PC-9 (cell line): ENCODE measurements around the gene MMD. TPM values are rescaled to one million over a fixed set of nuclear protein-coding genes. Genes with fewer than 3 reads are reported as not detected.

Experiments
- BruUV-seq: library from RNA; stranded (reverse); fragments of 400-500 nt; replicated peaks from 2 replicates; lab custom pipeline; 2021; lab: Mats Ljungman, UMichigan
- CTCF ChIA-PET: fragments of 300-600 bp; sonication (Branson Sonifier 250); formaldehyde crosslinking; loops from one replicate; lab custom pipeline; 2022; ENCODE audit warnings: antibody characterized with exemption; lab: Charles Lee
- POLR2A ChIA-PET: fragments of 300-600 bp; sonication (Branson Sonifier 250); formaldehyde crosslinking; loops from one replicate; lab custom pipeline; 2022; ENCODE audit warnings: antibody characterized with exemption; ENCODE audit not compliant: unreplicated experiment; lab: Charles Lee
- DNase-seq, 2 experiments: peaks; one replicate each; pipeline versions ENCODE4 v3.0.0 to v3.0.0-alpha.2; 2015 to 2022; ENCODE audit warnings: mixed read lengths in 1 of 2
- H2AFZ ChIP-seq: fragments of 200-600 bp; sonication (generic); 2 replicates; pipeline ENCODE4 v1.8.1; 2017; ENCODE audit warnings: antibody characterized with exemption
- H3F3A ChIP-seq: fragments of 200-600 bp; sonication (generic); 2 replicates; pipeline ENCODE4 v1.8.1; 2017; ENCODE audit warnings: antibody characterized with exemption, mild to moderate bottlenecking, low read depth; ENCODE audit not compliant: insufficient read depth
- H3K27ac ChIP-seq: fragments of 200-600 bp; sonication (generic); 2 replicates; pipeline ENCODE4 v1.6.1; 2016; ENCODE audit warnings: mixed run types
- H3K27me3 ChIP-seq: fragments of 200-600 bp; sonication (generic); 2 replicates; pipeline ENCODE4 v1.6.1; 2016; ENCODE audit warnings: low read depth, mixed run types; ENCODE audit not compliant: insufficient read depth
- H3K36me3 ChIP-seq: fragments of 200-600 bp; sonication (generic); 2 replicates; pipeline ENCODE4 v1.6.1; 2016; ENCODE audit warnings: low read depth, mixed run types
- H3K4me1 ChIP-seq: fragments of 200-600 bp; sonication (generic); replicated peaks from 2 replicates; pipeline ENCODE4 v1.6.1; 2016; ENCODE audit warnings: mixed run types; ENCODE audit not compliant: insufficient read depth
- H3K4me2 ChIP-seq: fragments of 200-600 bp; sonication (generic); 2 replicates; pipeline ENCODE4 v1.6.1; 2017; ENCODE audit warnings: mixed run types
- H3K4me3 ChIP-seq: fragments of 200-600 bp; sonication (generic); 2 replicates; pipeline ENCODE4 v1.6.1; 2016; ENCODE audit warnings: mixed run types
- H3K79me2 ChIP-seq: fragments of 200-600 bp; sonication (generic); 2 replicates; pipeline ENCODE4 v1.6.1; 2017; ENCODE audit warnings: low read depth, mixed run types
- H3K9me2 ChIP-seq: fragments of 200-600 bp; sonication (generic); 2 replicates; pipeline ENCODE4 v1.8.1; 2017; ENCODE audit warnings: mild to moderate bottlenecking; ENCODE audit not compliant: insufficient read depth
- H3K9me3 ChIP-seq: fragments of 200-600 bp; sonication (generic); 2 replicates; pipeline ENCODE4 v1.8.1; 2016; ENCODE audit warnings: low read depth; ENCODE audit not compliant: insufficient read depth
- H4K20me1 ChIP-seq: fragments of 200-600 bp; sonication (generic); 2 replicates; pipeline ENCODE4 v1.8.1; 2017; ENCODE audit not compliant: insufficient read depth
- EZH2 ChIP-seq: fragments of 200-600 bp; sonication (generic); IDR thresholded peaks from 2 replicates; pipeline ENCODE4 v1.8.0; 2017; ENCODE audit warnings: antibody characterized with exemption, low read depth
- intact Hi-C: fragments of 100-400 bp; cut with micrococcal nuclease; formaldehyde crosslinking; loops from one replicate; pipeline ENCODE4 v1.10.0; 2022; ENCODE audit not compliant: unreplicated experiment
- total RNA-seq: library from RNA; stranded (reverse); gene quantifications from 2 replicates; pipeline ENCODE4 v1.2.3, GENCODE V29; 2021
- TF ChIP-seq, protein P1 (sequence below): fragments of 200-600 bp; sonication (generic); conservative IDR thresholded peaks from 2 replicates; pipeline ENCODE4 v1.6.1; 2017; ENCODE audit warnings: mixed run types, antibody characterized with exemption, mild to moderate bottlenecking, moderate library complexity

Gene MMD
- total RNA-seq, 1 experiment from 2014 or later = 7.2 TPM

DNA sequence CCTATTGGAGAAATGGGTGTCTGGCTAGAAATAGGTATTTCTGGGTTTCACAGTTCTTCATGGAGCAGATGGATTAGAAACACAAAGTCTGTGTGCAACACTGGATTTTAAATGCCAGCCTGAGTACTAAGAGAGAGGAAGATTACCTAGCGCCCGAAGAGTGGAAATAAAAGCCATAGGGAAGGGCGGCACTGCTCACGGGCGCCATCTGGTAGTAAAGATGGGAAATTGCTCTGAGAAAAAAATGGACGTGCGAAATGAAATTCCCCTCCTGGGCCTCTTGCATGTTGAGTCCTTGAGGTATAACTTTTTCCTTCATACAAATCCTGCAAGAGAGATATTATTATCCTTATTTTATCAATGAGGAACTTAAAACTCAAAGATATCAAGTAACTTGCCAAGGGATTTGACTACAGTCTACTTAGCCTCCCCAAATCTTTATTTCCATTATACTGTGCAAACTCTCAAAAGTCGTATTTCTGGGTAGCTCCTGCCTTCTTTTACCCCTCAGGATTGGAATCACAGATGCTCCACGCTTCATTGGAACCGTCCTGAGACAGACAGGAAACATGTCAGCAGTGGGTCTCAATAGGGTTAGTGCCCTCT is 72.8 kb downstream of the MMD start:
- H3K9me2 ChIP-seq = no peaks in the 10 kb centered on the region
- ChIA-PET POLR2A (no interaction called here), CTCF (interaction anchor here (1.2 kb wide), 1 partner anchor 360 kb away, joined by 3 read pairs; no protein-coding TSS in a partner anchor)
- H3K4me1 ChIP-seq = no peaks in the 10 kb centered on the region
- TF ChIP-seq EZH2 = no peak
- TF ChIP-seq, protein P1, sequence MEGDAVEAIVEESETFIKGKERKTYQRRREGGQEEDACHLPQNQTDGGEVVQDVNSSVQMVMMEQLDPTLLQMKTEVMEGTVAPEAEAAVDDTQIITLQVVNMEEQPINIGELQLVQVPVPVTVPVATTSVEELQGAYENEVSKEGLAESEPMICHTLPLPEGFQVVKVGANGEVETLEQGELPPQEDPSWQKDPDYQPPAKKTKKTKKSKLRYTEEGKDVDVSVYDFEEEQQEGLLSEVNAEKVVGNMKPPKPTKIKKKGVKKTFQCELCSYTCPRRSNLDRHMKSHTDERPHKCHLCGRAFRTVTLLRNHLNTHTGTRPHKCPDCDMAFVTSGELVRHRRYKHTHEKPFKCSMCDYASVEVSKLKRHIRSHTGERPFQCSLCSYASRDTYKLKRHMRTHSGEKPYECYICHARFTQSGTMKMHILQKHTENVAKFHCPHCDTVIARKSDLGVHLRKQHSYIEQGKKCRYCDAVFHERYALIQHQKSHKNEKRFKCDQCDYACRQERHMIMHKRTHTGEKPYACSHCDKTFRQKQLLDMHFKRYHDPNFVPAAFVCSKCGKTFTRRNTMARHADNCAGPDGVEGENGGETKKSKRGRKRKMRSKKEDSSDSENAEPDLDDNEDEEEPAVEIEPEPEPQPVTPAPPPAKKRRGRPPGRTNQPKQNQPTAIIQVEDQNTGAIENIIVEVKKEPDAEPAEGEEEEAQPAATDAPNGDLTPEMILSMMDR = peak; percentile 86
- intact Hi-C loops = loop anchor here (1.0 kb wide), 1 partner anchor 356 kb away; no protein-coding TSS in a partner anchor
- no TSS peak for BruUV-seq
- no peak overlapping the region for H3K27ac ChIP-seq
- no peak overlapping the region for H2AFZ ChIP-seq
- no peaks in the 10 kb centered on the region for H3K79me2 ChIP-seq
- no peaks in the 10 kb centered on the region for H3K27me3 ChIP-seq
- H3K4me2 ChIP-seq = no peak overlapping the region
- no peaks in the 10 kb centered on the region for H4K20me1 ChIP-seq
- H3K36me3 ChIP-seq = no peaks in the 10 kb centered on the region
- DNase-seq = peak in 1 of 2 experiments; percentile 32
- no peaks in the 10 kb centered on the region for H3F3A ChIP-seq
- H3K9me3 ChIP-seq = no peaks in the 10 kb centered on the region
- H3K4me3 ChIP-seq = no peak overlapping the region

DNA sequence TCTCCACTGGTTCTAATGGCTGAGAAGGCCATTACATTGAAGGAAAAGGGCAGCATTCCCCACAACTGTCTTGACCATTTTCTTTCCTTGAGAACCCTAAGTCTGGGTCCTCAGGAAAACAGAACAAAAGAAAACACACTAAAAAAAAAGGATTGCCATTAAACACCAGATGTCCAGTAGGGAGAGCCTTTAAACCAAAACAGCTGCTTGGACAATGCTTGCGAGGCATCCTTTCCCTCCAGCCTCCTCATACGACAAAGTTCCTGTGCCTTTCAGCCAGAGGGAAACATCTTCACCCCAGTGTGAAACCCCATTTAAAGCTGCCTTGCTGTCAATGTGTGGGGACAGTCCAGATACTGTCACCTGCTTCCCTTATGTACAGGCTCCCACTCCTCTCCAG is 74.3 kb downstream of the MMD start:
- H3F3A ChIP-seq = no peaks in the 10 kb centered on the region
- no TSS peak for BruUV-seq
- H3K27ac ChIP-seq = no peak overlapping the region
- DNase-seq = no peak
- no peak overlapping the region for H3K4me3 ChIP-seq
- H3K36me3 ChIP-seq = no peaks in the 10 kb centered on the region
- H3K9me3 ChIP-seq = no peaks in the 10 kb centered on the region
- H3K9me2 ChIP-seq = no peaks in the 10 kb centered on the region
- TF ChIP-seq EZH2 = no peak
- TF ChIP-seq, protein P1 = no peak
- no peaks in the 10 kb centered on the region for H4K20me1 ChIP-seq
- ChIA-PET CTCF (interaction anchor here (1.3 kb wide), 1 partner anchor 353 kb away, joined by 4 read pairs; no protein-coding TSS in a partner anchor), POLR2A (no interaction called here)
- intact Hi-C loops = no loop called here
- H3K79me2 ChIP-seq = no peaks in the 10 kb centered on the region
- no peak overlapping the region for H3K4me2 ChIP-seq
- no peak overlapping the region for H2AFZ ChIP-seq
- H3K4me1 ChIP-seq = no peaks in the 10 kb centered on the region
- no peaks in the 10 kb centered on the region for H3K27me3 ChIP-seq

DNA sequence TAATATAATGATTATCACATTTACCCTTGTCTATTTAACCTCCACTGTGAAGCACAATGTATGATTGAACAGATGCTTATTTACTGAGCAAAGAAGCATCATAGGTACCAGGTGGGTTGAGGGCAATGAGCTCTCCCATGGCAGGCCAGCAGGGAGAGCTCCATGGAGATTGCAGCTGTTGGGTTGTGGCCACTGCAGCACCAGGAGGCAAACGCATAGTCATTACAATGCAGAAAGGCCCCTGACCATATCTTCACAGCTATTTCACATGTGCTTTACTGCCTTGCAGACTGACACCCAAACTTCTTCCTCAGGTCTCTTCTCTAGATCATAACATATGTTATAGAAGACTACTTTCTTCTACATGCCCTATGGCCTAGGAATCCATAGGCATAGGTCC is 75.0 kb downstream of the MMD start:
- POLR2A ChIA-PET = no interaction called here
- no peaks in the 10 kb centered on the region for H4K20me1 ChIP-seq
- BruUV-seq = no TSS peak
- no peaks in the 10 kb centered on the region for H3K36me3 ChIP-seq
- no peak overlapping the region for H2AFZ ChIP-seq
- H3K79me2 ChIP-seq = no peaks in the 10 kb centered on the region
- no peak overlapping the region for H3K4me2 ChIP-seq
- no peaks in the 10 kb centered on the region for H3K27me3 ChIP-seq
- no peak for DNase-seq
- TF ChIP-seq, protein P1 = no peak
- no peak for TF ChIP-seq EZH2
- no peaks in the 10 kb centered on the region for H3K9me2 ChIP-seq
- no peak overlapping the region for H3K27ac ChIP-seq
- no peaks in the 10 kb centered on the region for H3F3A ChIP-seq
- intact Hi-C loops = no loop called here
- H3K4me1 ChIP-seq = no peaks in the 10 kb centered on the region
- no peak overlapping the region for H3K4me3 ChIP-seq
- CTCF ChIA-PET = no interaction called here
- no peaks in the 10 kb centered on the region for H3K9me3 ChIP-seq
